IPS-11a (cell line): ENCODE measurements around the gene IGF2BP3.
A peak's percentile ranks its signal among the peaks of the same experiment; 100 is the strongest.

Experiments used
- H3K4me3 ChIP-seq: one replicate; pipeline ENCODE4 v1.5.1; 2013; ENCODE audit warnings: low read depth, low read length, control low read depth

Gene IGF2BP3

GRCh38 chr7:23472556-23472955, 2.3 kb upstream of the IGF2BP3 start:
- peak overlapping the region; percentile 69 for H3K4me3 ChIP-seq

DNA sequence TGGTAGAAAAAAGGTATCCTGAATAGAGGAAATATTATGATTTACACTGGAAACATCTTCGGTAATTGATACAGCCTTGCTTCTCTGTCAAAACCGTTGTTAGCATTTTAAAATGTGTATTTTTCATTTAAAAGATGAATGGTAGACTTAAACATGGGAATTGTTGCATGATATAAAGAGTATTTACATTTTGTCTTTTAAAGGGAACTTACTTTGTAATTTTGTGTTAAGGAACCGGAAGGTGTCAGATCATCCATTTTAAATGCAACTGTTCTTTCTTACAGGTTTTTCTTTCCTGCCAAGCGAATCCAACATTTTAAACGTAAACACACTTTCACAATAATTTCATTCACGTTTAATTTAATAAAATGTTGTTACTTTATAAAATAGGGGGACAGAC, 1.8 kb upstream of the IGF2BP3 start:
- peak overlapping the region; percentile 69 for H3K4me3 ChIP-seq

DNA sequence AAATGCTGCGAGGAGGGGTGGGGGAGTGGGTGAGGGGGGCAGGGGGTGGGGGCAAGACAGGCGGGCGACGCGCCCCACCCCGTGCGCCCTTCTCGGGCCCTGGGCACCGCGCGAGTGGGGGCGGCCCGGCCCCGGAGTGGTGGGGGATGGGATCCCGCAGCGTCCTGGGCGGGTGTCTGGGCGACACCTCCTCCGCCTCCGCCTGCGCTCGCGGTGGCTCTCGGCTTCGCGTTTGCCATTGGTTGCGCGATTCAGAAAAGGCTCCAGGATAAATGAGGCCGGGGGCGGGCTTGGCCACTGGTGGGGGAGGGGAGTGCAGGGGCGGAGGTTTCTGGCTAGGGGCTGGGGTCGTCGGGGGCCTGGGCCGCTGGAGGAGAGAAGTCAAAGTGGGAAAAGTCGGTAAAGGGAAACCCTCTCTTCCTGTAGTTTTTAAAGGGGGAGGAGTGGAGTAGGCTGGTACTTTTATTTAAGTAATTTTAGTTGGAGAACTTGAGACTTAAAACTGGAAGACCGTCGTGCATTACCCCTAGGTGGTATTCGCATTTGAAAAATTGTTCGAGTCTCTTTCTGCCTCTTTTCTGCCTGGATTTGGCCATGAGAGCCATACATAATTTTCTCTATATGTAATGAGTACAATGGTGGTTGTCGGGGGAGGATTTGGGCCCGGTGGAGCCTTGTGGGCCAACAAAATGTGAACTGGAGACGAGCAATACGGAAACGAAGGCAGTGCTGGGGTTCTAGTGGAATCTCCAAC, 992 bp upstream of the IGF2BP3 start:
- H3K4me3 ChIP-seq: peak overlapping the region; percentile 86

- peak overlapping the region; percentile 86 for H3K4me3 ChIP-seq
These were observed 385 bp downstream of the IGF2BP3 start for GRCh38 chr7:23469961-23470250.

- peak overlapping the region; percentile 86 for H3K4me3 ChIP-seq
These were observed 936 bp downstream of the IGF2BP3 start for GRCh38 chr7:23469150-23469960.

DNA sequence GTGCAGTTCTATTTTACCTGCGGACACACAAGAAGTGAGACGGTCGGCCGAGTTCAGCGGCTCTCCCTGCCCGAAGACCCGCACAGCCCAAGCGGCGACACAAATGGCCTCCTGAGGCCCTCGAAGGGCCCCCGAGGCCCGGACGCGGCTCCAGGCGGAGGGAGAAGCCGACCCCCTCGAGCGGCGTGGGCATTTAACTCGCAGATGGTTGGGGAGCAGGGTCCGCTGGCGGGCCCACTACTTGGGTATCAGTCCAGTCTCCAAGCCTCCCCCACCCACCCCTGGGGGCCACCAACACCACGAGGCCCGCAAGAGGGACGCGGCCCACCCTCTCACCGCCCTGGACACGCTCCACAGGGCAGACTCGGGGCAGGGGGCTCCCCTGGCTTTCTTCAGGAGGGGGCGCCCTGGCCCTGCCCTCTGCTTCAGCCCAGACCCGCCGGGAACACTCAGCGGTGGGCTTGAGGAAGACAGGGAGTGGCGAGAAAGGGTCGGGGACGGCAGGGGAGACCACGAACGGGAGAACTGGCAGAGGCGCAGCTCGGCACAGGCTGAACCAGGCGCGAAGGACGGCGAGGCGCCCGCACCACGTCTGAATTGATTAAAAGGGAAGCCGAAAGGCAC, 1.7 kb downstream of the IGF2BP3 start:
- H3K4me3 ChIP-seq: peak overlapping the region; percentile 86

GRCh38 chr7:23467806-23468525, 2.3 kb downstream of the IGF2BP3 start:
- peak overlapping the region; percentile 86 for H3K4me3 ChIP-seq

- peak overlapping the region; percentile 86 for H3K4me3 ChIP-seq
These were observed 2.9 kb downstream of the IGF2BP3 start for GRCh38 chr7:23467291-23467805.

DNA sequence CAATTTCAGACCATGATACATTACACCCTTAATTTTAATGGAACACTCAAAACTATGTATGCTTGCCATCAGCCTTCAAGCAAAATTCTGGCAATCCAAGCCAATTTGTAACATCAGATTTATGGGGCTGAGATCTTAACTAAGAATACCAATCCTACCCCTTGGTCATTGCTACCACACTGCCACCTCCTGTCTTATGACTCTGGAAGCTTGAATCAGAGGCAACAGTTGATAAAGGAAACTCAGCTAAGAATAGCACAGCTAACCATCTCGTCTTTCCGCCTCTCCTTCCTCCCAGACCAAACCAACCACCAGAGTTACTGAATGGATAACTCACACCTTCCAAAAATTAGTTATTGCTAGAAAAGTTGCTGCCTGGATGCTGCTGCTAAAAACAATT, 7.4 kb downstream of the IGF2BP3 start:
- H3K4me3 ChIP-seq: no peak overlapping the region

GRCh38 chr7:23458044-23458443, 12.2 kb downstream of the IGF2BP3 start:
- no peak overlapping the region for H3K4me3 ChIP-seq

DNA sequence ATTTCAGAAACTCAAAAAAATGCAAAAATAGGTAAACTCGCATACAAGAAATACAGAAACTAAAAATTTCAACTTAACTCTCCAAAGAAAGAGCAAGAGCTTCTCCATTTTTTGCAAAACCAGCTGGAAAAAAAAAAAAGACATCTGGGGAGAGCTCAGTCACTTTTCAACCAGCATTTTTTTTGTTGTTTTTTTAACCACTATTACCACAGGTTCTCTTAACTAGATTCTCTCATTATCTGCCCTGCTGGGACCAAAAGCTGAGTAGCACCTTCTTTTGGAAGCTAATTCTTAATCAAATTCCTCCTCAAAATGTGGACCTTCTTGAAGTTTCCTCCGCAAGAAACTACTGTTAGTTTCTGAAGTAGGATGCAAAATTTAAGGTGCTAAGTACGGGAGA, 14.2 kb downstream of the IGF2BP3 start:
- H3K4me3 ChIP-seq: no peak overlapping the region

GRCh38 chr7:23454881-23455526, 15.3 kb downstream of the IGF2BP3 start:
- H3K4me3 ChIP-seq: no peak overlapping the region

GRCh38 chr7:23450518-23450917, 19.8 kb downstream of the IGF2BP3 start:
- no peak overlapping the region for H3K4me3 ChIP-seq

- no peak overlapping the region for H3K4me3 ChIP-seq
These were observed 20.4 kb downstream of the IGF2BP3 start for GRCh38 chr7:23449941-23450340.

GRCh38 chr7:23445326-23445725, 25.0 kb downstream of the IGF2BP3 start:
- no peak overlapping the region for H3K4me3 ChIP-seq

- H3K4me3 ChIP-seq: no peak overlapping the region
These were observed 26.3 kb downstream of the IGF2BP3 start for GRCh38 chr7:23443974-23444373.

- no peak overlapping the region for H3K4me3 ChIP-seq
These were observed 32.1 kb downstream of the IGF2BP3 start for GRCh38 chr7:23438171-23438570.

GRCh38 chr7:23434147-23434917, 36.0 kb downstream of the IGF2BP3 start:
- no peak overlapping the region for H3K4me3 ChIP-seq

DNA sequence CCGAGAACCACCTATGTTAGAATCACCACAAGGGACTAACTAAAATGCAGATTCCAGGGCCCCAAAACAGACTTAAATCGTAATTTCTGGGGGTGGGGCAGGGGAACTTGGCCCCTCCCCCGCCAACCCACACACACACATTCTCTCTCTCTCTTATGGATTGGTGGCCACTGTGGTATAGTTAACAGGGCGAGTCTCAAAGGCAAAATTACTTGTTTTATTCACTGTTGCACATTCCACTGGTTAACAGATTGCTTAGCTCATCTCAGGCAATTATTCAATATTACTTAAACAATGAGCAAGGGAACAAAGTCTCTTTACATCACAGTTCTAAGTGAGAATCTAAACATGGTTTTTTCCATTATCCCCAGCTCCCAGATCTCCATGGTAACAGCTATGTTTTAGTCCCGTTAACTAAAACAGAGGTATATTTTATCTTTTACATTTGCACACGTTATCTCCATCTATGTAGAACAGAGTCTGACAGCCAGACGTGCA, 38.5 kb downstream of the IGF2BP3 start:
- no peak overlapping the region for H3K4me3 ChIP-seq

DNA sequence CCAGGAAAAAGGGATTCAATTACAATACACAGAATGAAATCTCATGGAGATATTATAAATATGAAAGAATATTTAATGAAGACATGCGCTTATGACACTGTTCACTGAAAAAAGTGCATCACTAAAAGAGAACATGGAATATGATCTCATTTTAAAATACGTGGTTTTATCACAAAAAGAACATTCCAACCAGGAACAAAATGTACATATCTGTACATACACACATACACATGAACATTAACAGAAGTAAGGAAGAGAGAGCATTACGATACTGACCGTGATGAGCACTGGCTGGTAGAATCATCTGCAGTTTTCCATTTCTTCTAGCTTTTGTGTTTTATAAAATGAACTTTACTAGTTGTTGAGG, 39.4 kb downstream of the IGF2BP3 start:
- H3K4me3 ChIP-seq: no peak overlapping the region
